Peyer's patch (tissue), 4 donors: ENCODE measurements around the gene CFAP20DC.

Experiments used
- POLR2A ChIP-seq, 2 donors: fragments of 450-650 bp; IDR thresholded peaks; one replicate each; pipeline ENCODE4 v1.5.1; 2017; ENCODE audit warnings: antibody characterized with exemption in 2 of 2, mild to moderate bottlenecking in 2 of 2, moderate library complexity in 2 of 2
- TF ChIP-seq, protein P1 (sequence below), 6 experiments: fragments of 450-650 bp in 4 of 6; fragments of 200-600 bp in 2 of 6; sonication (generic) in 1 of 6; IDR thresholded peaks; one replicate each; pipeline ENCODE4 v1.5.1; 2017 to 2019; ENCODE audit warnings: antibody characterized with exemption in 6 of 6, mild to moderate bottlenecking in 3 of 6, moderate library complexity in 1 of 6

DNA sequence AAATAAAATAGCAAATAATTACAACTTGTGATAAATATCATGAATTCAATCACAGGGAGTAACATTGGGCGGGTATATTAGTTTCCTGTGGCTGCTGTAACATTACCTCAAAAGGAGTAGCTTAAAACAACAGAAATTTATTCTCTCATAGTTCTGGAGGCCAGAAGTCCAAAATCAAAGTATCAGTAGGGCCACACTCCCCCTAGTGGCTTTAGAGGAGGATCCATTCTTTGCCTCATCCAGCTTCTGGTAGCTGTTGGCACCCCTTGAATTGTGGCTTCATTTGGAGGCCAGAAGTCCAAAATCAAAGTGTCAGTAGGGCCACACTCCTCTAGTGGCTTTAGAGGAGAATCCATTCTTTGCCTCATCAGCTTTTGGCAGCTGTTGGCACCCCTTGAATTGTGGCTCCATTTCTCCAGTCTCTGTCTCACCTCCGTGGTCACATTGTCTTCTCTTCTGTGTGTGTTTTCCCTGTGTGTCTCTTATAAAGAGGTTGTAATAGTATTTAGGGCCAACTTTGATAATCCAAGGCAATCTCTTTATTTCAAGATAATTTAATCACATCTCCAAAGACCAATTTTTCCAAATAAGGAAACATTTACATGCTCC lies 3.1 kb upstream of the CFAP20DC start:
- TF ChIP-seq, protein P1, sequence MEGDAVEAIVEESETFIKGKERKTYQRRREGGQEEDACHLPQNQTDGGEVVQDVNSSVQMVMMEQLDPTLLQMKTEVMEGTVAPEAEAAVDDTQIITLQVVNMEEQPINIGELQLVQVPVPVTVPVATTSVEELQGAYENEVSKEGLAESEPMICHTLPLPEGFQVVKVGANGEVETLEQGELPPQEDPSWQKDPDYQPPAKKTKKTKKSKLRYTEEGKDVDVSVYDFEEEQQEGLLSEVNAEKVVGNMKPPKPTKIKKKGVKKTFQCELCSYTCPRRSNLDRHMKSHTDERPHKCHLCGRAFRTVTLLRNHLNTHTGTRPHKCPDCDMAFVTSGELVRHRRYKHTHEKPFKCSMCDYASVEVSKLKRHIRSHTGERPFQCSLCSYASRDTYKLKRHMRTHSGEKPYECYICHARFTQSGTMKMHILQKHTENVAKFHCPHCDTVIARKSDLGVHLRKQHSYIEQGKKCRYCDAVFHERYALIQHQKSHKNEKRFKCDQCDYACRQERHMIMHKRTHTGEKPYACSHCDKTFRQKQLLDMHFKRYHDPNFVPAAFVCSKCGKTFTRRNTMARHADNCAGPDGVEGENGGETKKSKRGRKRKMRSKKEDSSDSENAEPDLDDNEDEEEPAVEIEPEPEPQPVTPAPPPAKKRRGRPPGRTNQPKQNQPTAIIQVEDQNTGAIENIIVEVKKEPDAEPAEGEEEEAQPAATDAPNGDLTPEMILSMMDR (IDR thresholded peaks at IDR 0.05) = peak in 4 of 6 experiments; percentile 47 to 63 (median 56)
- no peak for TF ChIP-seq POLR2A (IDR thresholded peaks at IDR 0.05)
